HTR-8/SVneo (cell line): ENCODE measurements around the gene ZNF70.

ENCODE experiments used
- DNase-seq: peaks from one replicate; pipeline ENCODE4 v3.0.0; 2011; ENCODE audit warnings: low spot score, mixed read lengths; ENCODE audit not compliant: insufficient read length
- FAIRE-seq: peaks from 2 replicates; lab custom pipeline; 2011; peaks lifted over from hg19 to GRCh38; lab: Jason Lieb, UNC

Gene ZNF70

GRCh38 chr22:23697031-23697970 lies 53.6 kb downstream of the ZNF70 start:
- FAIRE-seq: no peak
- no peak for DNase-seq

GRCh38 chr22:23696326-23696851 lies 54.5 kb downstream of the ZNF70 start:
- FAIRE-seq (no peak), DNase-seq (no peak)

- FAIRE-seq (no peak), DNase-seq (no peak)
These were observed 55.2 kb downstream of the ZNF70 start for GRCh38 chr22:23695571-23696325.

- no peak for DNase-seq
- FAIRE-seq: no peak
These were observed 55.8 kb downstream of the ZNF70 start for GRCh38 chr22:23695141-23695540.

GRCh38 chr22:23693979-23694680 lies 56.8 kb downstream of the ZNF70 start:
- DNase-seq: no peak
- FAIRE-seq: no peak

- FAIRE-seq (no peak), DNase-seq (no peak)
These were observed 58.2 kb downstream of the ZNF70 start for GRCh38 chr22:23692598-23693291.

- FAIRE-seq (no peak), DNase-seq (no peak)
These were observed 59.0 kb downstream of the ZNF70 start for GRCh38 chr22:23691748-23692423.

- FAIRE-seq (no peak), DNase-seq (no peak)
These were observed 60.2 kb downstream of the ZNF70 start, which contains the start of gene RGL4 for GRCh38 chr22:23690713-23691112. RGL4 (plus strand) TSS chr22:23691013; CDS start chr22:23692031, 1,018 bp downstream.

- DNase-seq (no peak), FAIRE-seq (no peak)
These were observed 61.5 kb downstream of the ZNF70 start for GRCh38 chr22:23689414-23689813.
